HG03025 (cell line): Measurements from ENCODE around the gene DOCK9.
"Not testable (repeated sequence)": the region's sequence is repeated elsewhere in the genome, so short reads cannot be mapped to it uniquely, and the experiment has no call there.

Experiments used
- ATAC-seq: cut with Tn5 transposase; IDR thresholded peaks from one replicate; pipeline ENCODE4 v1.9.1; 2021; ENCODE audit warnings: mild to moderate bottlenecking, moderate library complexity; ENCODE audit not compliant: unreplicated experiment, low FRiP score

The DOCK9 gene

GRCh38 chr13:98755116-98755515 is 222.7 kb downstream of the DOCK9 start:
- no peak for ATAC-seq

DNA sequence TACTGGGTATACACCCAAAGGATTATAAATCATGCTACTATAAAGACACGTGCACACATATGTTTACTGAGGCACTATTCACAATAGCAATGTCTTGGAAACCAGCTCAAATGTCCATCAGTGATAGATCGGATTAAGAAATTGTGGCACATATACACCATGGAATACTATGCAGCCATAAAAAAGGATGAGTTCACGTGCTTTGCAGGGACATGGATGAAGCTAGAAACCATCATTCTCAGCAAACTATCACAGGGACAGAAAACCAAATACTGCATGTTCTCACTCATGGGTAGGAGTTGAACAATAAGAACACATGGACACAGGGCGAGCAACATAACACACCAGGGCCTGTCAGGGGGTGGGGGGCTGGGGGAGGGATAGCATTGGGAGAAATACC is 223.4 kb downstream of the DOCK9 start:
- not testable (repeated sequence) for ATAC-seq

- ATAC-seq, result no peak
Measured at GRCh38 chr13:98752467-98753290, 225.2 kb downstream of the DOCK9 start, which contains the start of gene SLC15A1. Gene SLC15A1, minus strand, starts transcription at chr13:98752672. Its CDS starts 74 bp downstream, at chr13:98752598.

DNA sequence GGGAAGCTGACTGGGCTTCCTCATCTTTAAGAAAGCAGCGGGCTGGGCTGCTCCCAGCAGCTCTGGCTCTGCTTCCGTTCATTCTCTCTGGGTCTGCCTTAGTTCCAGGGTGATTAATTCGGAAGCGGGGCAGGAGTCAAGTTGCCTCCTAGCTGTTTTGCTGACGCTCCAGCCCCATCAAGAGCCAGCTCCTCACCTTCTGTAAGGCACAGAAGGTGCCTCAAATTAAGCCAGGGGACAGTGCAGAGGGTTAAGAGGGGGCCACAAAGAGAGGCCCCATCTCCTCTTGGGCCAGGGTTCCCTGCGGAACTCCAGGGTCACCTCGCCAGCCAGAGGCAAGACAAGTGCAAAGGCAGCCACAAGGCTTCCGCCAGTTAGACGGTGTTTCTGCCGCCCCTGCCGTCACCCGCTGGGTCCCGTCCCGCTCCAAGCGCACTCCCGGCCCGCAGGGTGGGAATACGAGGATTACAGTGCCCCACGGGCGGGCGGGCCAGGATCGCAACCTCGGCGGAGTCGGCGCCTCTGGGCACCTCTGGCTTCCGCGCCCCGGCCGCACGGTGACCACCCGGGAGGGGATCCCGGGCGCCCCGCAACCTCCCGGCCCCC is 225.9 kb downstream of the DOCK9 start:
- no peak for ATAC-seq

GRCh38 chr13:98751367-98751782 is 226.5 kb downstream of the DOCK9 start:
- ATAC-seq, result no peak

DNA sequence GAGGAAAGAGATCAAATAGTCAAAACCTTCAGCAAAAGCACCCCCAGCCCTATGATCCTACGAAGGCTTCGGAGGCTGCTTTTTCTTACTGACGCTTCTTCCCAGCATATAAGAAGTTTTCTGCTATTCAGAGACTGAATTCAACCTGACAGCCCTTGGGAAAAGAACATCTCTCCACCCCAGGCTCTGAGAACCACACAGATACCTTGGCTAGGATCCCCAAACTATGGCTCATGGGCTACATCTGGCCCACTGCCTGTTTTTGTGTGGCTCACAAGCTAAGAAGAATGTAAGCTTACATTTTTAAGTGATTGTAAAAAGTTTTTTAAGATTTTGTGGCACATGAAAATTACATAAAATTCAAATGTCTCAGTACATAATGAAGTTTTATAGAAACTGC is 228.4 kb downstream of the DOCK9 start:
- ATAC-seq, result no peak

- ATAC-seq, result no peak
Measured at GRCh38 chr13:98746968-98747367, 230.9 kb downstream of the DOCK9 start.
